Adrenal gland (tissue), 12 donors: ENCODE results near the gene ZNF57. TPM values are rescaled to one million over a fixed set of nuclear protein-coding genes. Genes with fewer than 3 reads are reported as not detected.
A peak's percentile ranks its signal among the peaks of the same experiment; 100 is the strongest.

ENCODE experiments used
- DNase-seq, 7 donors: peaks; one replicate each; pipeline ENCODE4 v3.0.0-alpha.2; 2019 to 2020
- H3K27ac ChIP-seq, 5 donors: fragments of 200-600 bp; sonication (generic) in 4 of 5; 1 replicate in 3 of 5; 2 replicates in 2 of 5; pipeline versions ENCODE4 v1.5.1 to v1.8.0; 2016 to 2020; ENCODE audit warnings: mild to moderate bottlenecking in 1 of 5
- H3K27me3 ChIP-seq: fragments of 200-600 bp; 2 replicates; pipeline ENCODE4 v1.8.0; 2021
- H3K36me3 ChIP-seq, 2 donors: fragments of 200-600 bp; replicated peaks in 1 of 2; 1 replicate in 1 of 2; 2 replicates in 1 of 2; pipeline versions ENCODE4 v1.5.1 to v1.8.0; 2018 to 2022
- H3K4me1 ChIP-seq, 2 donors: fragments of 200-600 bp; replicated peaks in 1 of 2; 1 replicate in 1 of 2; 2 replicates in 1 of 2; pipeline versions ENCODE4 v1.5.1 to v1.8.0; 2018 to 2021
- H3K4me3 ChIP-seq, 4 donors: fragments of 200-600 bp; sonication (generic) in 3 of 4; one replicate each; pipeline ENCODE4 v1.5.1; 2016 to 2018
- H3K9me3 ChIP-seq, 3 donors: fragments of 200-600 bp; sonication (generic) in 1 of 3; replicated peaks in 1 of 3; 1 replicate in 2 of 3; 2 replicates in 1 of 3; pipeline versions ENCODE4 v1.5.1 to v1.8.0; 2016 to 2021
- POLR2A ChIP-seq, 2 donors: fragments of 450-650 bp; IDR thresholded peaks; one replicate each; pipeline ENCODE4 v1.6.1; 2017; ENCODE audit warnings: antibody characterized with exemption in 2 of 2, mild to moderate bottlenecking in 2 of 2, moderate library complexity in 1 of 2
- WGBS, 4 donors: extraction: QIAGEN DNeasy Blood & Tissue Kit in 2 of 4; methylation state at CpG; one replicate each; pipeline versions ENCODE4 v1.1.5 to v1.1.7; 2013 to 2017; 5-methylcytosine and 5-hydroxymethylcytosine counted together
- intact Hi-C, 2 donors: fragments of 100-400 bp; cut with DNase I; formaldehyde crosslinking; loops; one replicate each; pipeline versions ENCODE4 v1.14.1 to v1.15.0; 2022 to 2023
- polyA plus RNA-seq, 3 donors: library from polyadenylated mRNA; stranded (reverse); fragments of 200-250 nt in 2 of 3; fragments of 350-450 nt in 1 of 3; fragmentation: Illumina TruSeq in 1 of 3; extraction: RNeasy Lipid Tissue Mini Kit (QIAGEN cat#74804) in 1 of 3; gene quantifications; one replicate each; pipeline ENCODE4 v1.2.3, GENCODE V29; 2013 to 2014
- total RNA-seq, 9 donors: library from RNA; depleted of rRNA in 4 of 9; stranded (reverse); fragments of >200 nt in 4 of 9; fragments of 120-200 nt in 1 of 9; fragmentation: NEBNext Ultra II Directional in 1 of 9; extraction: Animal tissue kit (Norgen Biotek cat#: 25700) in 1 of 9; gene quantifications; one replicate each; pipeline versions ENCODE4 v1.1.0 to v1.2.4, GENCODE V29; 2013 to 2023
- TF ChIP-seq, protein P1 (sequence below), 6 experiments: fragments of 450-650 bp in 4 of 6; fragments of 200-600 bp in 2 of 6; sonication (generic) in 1 of 6; IDR thresholded peaks; 1 replicate in 5 of 6; 2 replicates in 1 of 6; pipeline versions ENCODE4 v1.5.1 to v1.8.0; 2016 to 2021; ENCODE audit warnings: antibody characterized with exemption in 6 of 6, mild to moderate bottlenecking in 2 of 6, moderate library complexity in 1 of 6
- donor health status: healthy with polysubstance abuse.
- donor health status: Bipolar disorder and iron deficiency.
- donor health status: DM: yes; HTN: yes; CAD: no.
- donor health status: DM: no; HTN: no; CAD: no.
- donor health status: DM: no; HTN: no; CAD: no.
- donor health status: DM: yes; HTN: yes; CAD: no.

The ZNF57 gene
- total and polyA plus RNA-seq, 12 donors, result 2.6 to 5.7 (median 3.4) TPM

DNA sequence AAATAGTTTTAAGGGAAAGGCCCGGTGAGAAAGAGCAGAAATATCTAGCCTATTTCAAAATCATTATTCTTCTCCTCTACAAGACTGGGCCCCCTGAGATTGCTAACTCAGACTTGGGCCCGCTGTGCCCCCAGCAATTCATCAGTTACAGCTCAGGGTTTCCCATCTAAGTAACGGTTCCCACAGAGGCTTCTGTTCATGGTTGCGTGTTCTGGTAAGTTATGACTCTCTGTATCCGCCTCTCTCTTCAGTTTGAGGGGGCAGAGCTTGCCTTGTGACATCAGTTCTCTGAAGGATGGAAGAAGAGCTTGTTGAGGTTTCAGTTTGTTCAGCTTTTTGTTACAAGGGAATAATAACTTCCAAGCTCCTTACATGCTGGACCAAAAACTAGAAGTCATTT lies 11.6 kb downstream of the ZNF57 start:
- H3K27me3 ChIP-seq, result no peaks in the 10 kb centered on the region
- WGBS, 4 donors, result 94 to 99% (median 97%) methylated on average over 5 of the region's 5 CpGs
- peaks cover 0 to 15% of the 10 kb centered on the region in 2 donors for H3K36me3 ChIP-seq
- DNase-seq, result no peak
- TF ChIP-seq, protein P1, sequence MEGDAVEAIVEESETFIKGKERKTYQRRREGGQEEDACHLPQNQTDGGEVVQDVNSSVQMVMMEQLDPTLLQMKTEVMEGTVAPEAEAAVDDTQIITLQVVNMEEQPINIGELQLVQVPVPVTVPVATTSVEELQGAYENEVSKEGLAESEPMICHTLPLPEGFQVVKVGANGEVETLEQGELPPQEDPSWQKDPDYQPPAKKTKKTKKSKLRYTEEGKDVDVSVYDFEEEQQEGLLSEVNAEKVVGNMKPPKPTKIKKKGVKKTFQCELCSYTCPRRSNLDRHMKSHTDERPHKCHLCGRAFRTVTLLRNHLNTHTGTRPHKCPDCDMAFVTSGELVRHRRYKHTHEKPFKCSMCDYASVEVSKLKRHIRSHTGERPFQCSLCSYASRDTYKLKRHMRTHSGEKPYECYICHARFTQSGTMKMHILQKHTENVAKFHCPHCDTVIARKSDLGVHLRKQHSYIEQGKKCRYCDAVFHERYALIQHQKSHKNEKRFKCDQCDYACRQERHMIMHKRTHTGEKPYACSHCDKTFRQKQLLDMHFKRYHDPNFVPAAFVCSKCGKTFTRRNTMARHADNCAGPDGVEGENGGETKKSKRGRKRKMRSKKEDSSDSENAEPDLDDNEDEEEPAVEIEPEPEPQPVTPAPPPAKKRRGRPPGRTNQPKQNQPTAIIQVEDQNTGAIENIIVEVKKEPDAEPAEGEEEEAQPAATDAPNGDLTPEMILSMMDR (IDR thresholded peaks at IDR 0.05), result no peak
- no peak for TF ChIP-seq POLR2A (IDR thresholded peaks at IDR 0.05)
- peaks cover 5 to 9% of the 10 kb centered on the region in 2 donors for H3K4me1 ChIP-seq
- intact Hi-C loops, result no loop called here
- no peaks in the 10 kb centered on the region for H3K9me3 ChIP-seq
- no peak overlapping the region for H3K27ac ChIP-seq
- no peak overlapping the region for H3K4me3 ChIP-seq

DNA sequence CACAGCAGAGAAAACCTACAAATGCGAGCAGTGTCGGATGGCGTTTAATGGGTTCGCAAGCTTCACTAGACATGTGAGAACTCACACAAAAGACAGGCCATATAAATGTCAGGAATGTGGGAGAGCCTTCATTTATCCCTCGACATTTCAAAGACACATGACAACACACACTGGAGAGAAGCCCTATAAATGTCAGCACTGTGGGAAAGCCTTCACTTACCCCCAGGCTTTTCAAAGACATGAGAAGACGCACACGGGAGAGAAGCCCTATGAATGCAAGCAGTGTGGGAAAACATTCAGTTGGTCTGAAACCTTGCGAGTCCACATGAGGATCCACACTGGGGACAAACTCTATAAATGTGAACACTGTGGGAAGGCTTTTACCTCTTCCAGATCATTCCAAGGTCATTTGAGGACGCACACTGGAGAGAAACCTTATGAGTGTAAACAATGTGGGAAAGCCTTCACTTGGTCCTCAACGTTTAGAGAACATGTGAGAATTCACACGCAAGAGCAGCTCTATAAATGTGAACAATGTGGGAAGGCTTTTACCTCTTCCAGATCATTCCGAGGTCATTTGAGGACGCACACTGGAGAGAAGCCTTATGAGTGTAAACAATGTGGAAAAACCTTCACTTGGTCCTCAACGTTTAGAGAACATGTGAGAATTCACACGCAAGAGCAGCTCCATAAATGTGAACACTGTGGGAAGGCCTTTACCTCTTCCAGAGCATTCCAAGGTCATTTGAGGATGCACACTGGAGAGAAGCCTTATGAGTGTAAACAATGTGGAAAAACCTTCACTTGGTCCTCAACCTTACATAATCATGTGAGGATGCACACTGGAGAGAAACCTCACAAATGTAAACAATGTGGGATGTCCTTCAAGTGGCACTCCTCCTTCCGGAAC lies 16.8 kb downstream of the ZNF57 start:
- Histone ChIP-seq H3K27ac (no peak overlapping the region), H3K36me3 (peaks cover 0 to 27% of the 10 kb centered on the region in 2 donors), H3K4me3 (no peak overlapping the region), H3K27me3 (no peaks in the 10 kb centered on the region), H3K9me3 (no peaks in the 10 kb centered on the region), H3K4me1 (no peaks in the 10 kb centered on the region)
- WGBS, 4 donors, result 88 to 98% (median 94%) methylated on average over 16 of the region's 16 CpGs
- TF ChIP-seq, protein P1 (IDR thresholded peaks at IDR 0.05), result no peak
- TF ChIP-seq POLR2A (IDR thresholded peaks at IDR 0.05), result no peak
- peak in 1 of 7 donors; percentile 10 for DNase-seq
- intact Hi-C loops, result no loop called here

DNA sequence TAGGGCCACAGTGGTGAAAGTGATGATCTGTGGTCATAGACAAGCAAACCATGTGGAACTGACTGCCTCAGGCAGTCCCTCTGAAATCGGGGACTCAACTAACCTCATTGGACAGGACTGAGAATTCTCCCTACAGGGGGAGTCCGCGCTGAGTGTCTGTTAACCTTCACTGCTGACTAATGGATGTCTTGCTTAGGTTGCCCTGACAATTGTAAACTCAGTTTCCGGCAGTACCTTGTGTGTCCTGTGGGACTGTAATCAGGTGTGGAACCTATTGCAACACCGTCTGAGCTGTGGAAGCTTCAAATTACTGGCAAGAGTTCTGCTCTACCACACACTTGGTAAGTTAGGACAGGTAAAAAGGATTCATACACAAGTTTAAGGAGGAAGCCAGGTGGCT lies 22.3 kb downstream of the ZNF57 start:
- TF ChIP-seq, protein P1 (IDR thresholded peaks at IDR 0.05), result peak in 3 of 6 experiments; percentile 29 to 31 (median 31)
- TF ChIP-seq POLR2A (IDR thresholded peaks at IDR 0.05), result no peak
- peak in 1 of 7 donors; percentile 30 for DNase-seq
- Histone ChIP-seq H3K4me3 (no peak overlapping the region), H3K27me3 (no peaks in the 10 kb centered on the region), H3K27ac (peak overlapping the region in 3 of 5 donors; percentile 13 to 78 (median 33)), H3K36me3 (peaks cover 0 to 5% of the 10 kb centered on the region in 2 donors), H3K9me3 (no peaks in the 10 kb centered on the region), H3K4me1 (peaks cover 5 to 7% of the 10 kb centered on the region in 2 donors)
- intact Hi-C loops, result no loop called here
- 31 to 85% (median 45%) methylated on average over 3 to 5 of the region's 5 CpGs for WGBS, 4 donors

DNA sequence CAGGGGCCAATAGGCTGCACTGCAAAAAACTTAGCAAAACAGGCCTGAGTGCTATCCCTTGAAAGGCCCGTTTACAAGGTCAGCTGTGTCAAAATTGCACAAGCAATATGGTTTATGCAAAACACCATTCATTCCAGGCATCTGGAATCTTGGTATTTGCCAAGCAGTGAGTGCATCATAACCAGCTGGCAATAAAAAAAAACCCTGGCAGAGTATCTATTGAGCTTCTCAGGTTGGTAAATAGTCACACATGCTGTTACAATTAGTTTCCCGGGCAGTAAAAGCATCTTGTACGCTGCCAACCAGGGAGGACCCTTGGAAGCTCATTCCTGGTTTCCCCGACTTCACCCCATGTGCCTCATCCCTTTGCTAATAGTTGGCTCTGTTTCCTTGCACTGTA lies 22.8 kb downstream of the ZNF57 start:
- intact Hi-C loops, result no loop called here
- Histone ChIP-seq H3K27me3 (no peaks in the 10 kb centered on the region), H3K4me1 (peaks cover 5 to 7% of the 10 kb centered on the region in 2 donors), H3K9me3 (no peaks in the 10 kb centered on the region), H3K4me3 (no peak overlapping the region), H3K36me3 (peaks cover 0 to 5% of the 10 kb centered on the region in 2 donors), H3K27ac (peak overlapping the region in 3 of 5 donors; percentile 13 to 78 (median 34))
- TF ChIP-seq POLR2A (IDR thresholded peaks at IDR 0.05), result no peak
- TF ChIP-seq, protein P1 (IDR thresholded peaks at IDR 0.05), result no peak
- DNase-seq, result peak in 5 of 7 donors; percentile 40 to 76 (median 60)
- WGBS, 4 donors, result 27 to 51% (median 35%) methylated on average over 4 of the region's 4 CpGs
